GM12878 (cell line): ENCODE measurements around the gene CHMP1A.

Experiments
- CTCF ChIP-seq, 3 experiments: IDR thresholded peaks in 2 of 3; conservative IDR thresholded peaks in 1 of 3; 2 replicates each; pipeline ENCODE4 v1.5.1; 2011; ENCODE audit warnings: low read depth in 3 of 3, low read length in 3 of 3, mild to moderate bottlenecking in 3 of 3, control low read depth in 2 of 3, moderate library complexity in 2 of 3, inconsistent platforms in 1 of 3, mixed read lengths in 1 of 3; ENCODE audit not compliant: control insufficient read depth in 2 of 3, insufficient read depth in 1 of 3; ENCODE audit errors: extremely low read depth in 1 of 3
- EP300 ChIP-seq, 2 experiments: fragments of 150-350 bp in 1 of 2; IDR thresholded peaks; 2 replicates each; pipeline ENCODE4 v1.6.1; 2011 to 2012; ENCODE audit warnings: low read depth in 2 of 2, low read length in 2 of 2, borderline replicate concordance in 1 of 2, improper control_type of control experiment in 1 of 2, inconsistent platforms in 1 of 2; ENCODE audit not compliant: control insufficient read depth in 1 of 2
- FOS ChIP-seq: IDR thresholded peaks from 3 replicates; pipeline ENCODE4 v1.6.1; 2011; ENCODE audit warnings: borderline replicate concordance; ENCODE audit not compliant: insufficient read length; ENCODE audit errors: extremely low read depth
- NFIC ChIP-seq: IDR thresholded peaks from 2 replicates; pipeline ENCODE4 v1.6.1; 2012; ENCODE audit warnings: low read depth, mild to moderate bottlenecking, inconsistent platforms, low read length, moderate library complexity
- NKRF ChIP-seq: fragments of 450-650 bp; conservative IDR thresholded peaks from 2 replicates; pipeline ENCODE4 v1.6.1; 2017; ENCODE audit warnings: mild to moderate bottlenecking, moderate library complexity
- NR2F1 ChIP-seq: fragments of 450-650 bp; conservative IDR thresholded peaks from 2 replicates; pipeline ENCODE4 v1.6.1; 2017; ENCODE audit warnings: mild to moderate bottlenecking
- RB1 ChIP-seq: fragments of 450-650 bp; formaldehyde crosslinking; IDR thresholded peaks from 2 replicates; pipeline ENCODE4 v1.6.1; 2017; ENCODE audit warnings: mild to moderate bottlenecking, borderline replicate concordance
- RFX5 ChIP-seq: IDR thresholded peaks from 2 replicates; pipeline ENCODE4 v1.6.1; 2011; ENCODE audit warnings: low read depth, low read length, improper control_type of control experiment
- TCF12 ChIP-seq: IDR thresholded peaks from 2 replicates; pipeline ENCODE4 v1.6.1; 2011; ENCODE audit warnings: low read depth, mild to moderate bottlenecking, low read length
- TCF7 ChIP-seq: IDR thresholded peaks from 2 replicates; pipeline ENCODE4 v1.6.1; 2014; ENCODE audit warnings: antibody characterized with exemption, borderline replicate concordance
- ZZZ3 ChIP-seq: IDR thresholded peaks from 2 replicates; pipeline ENCODE4 v1.6.1; 2011; ENCODE audit warnings: low read depth; ENCODE audit not compliant: control insufficient read depth, insufficient read length

GRCh38 chr16:89610108-89610453, 47.4 kb downstream of the CHMP1A start:
- TF ChIP-seq TCF12 (no peak), NR2F1 (no peak), NKRF (no peak), ZZZ3 (no peak), CTCF (IDR thresholded peaks at IDR 0.05 in 2 of 3, conservative IDR thresholded peaks at IDR 0.05 in 1 of 3; ENCODE audit: control insufficient read depth in 2 of 3, extremely low read depth in 1 of 3, insufficient read depth in 1 of 3, low read depth in 3 of 3, low read length in 3 of 3) (no peak), EP300 (IDR thresholded peaks at IDR 0.05; ENCODE audit: borderline replicate concordance in 1 of 2, control insufficient read depth in 1 of 2, low read depth in 2 of 2, low read length in 2 of 2) (no peak), RB1 (no peak), FOS (no peak), TCF7 (no peak), RFX5 (no peak), NFIC (no peak)
